Erythroblast (primary cell): Measurements from ENCODE around the gene LRRC25.
A peak's percentile ranks its signal among the peaks of the same experiment; 100 is the strongest.
"Not testable (repeated sequence)": the region's sequence is repeated elsewhere in the genome, so short reads cannot be mapped to it uniquely, and the experiment has no call there.

Experiments used
- DNase-seq, 2 experiments: peaks; one replicate each; lab custom pipeline; 2025; lab: John Stamatoyannopoulos, UW
- GATA1 ChIP-seq: IDR thresholded peaks from 2 replicates; pipeline ENCODE4 v1.6.1; 2011; ENCODE audit warnings: low read depth, mild to moderate bottlenecking, control low read depth, low read length, moderate library complexity
- POLR2A ChIP-seq: IDR thresholded peaks from 2 replicates; pipeline ENCODE4 v1.6.1; 2011; ENCODE audit warnings: mild to moderate bottlenecking, low read length

LRRC25 gene

DNA sequence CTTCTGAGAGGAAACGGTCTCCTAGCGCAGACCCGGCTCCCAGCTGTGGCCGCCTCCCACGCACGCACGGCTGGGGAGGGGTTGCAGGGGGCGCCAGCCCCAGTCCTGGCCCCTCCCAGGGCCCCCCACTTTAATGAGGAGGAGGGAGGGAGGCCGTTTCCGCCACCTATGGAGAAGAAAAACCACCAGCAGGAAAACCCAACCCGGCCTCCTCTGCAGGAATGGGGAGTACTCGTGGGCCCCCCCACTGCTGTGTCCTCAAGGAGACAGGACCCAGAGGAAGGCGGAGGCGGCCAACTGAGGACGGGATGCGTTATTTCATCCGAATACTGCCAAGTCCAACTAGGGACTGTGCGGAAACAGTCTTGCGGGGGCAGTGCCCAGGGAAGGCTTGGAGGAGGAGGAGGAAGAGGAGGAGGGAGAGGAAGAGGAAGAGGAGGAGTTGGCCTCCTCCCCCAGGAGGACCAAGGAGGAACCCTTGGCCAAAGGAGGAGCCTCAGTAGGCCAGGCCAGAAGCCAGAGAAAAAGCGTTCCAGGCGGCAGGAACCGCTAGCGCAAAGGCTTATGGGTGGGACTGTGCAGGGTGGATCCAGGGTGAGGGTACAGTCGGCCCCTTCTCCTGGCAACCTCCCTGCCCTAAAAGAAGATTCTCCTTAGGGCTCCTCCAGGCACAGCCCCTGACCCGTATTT, 17.9 kb upstream of the LRRC25 start:
- DNase-seq: no peak
- TF ChIP-seq POLR2A: no peak
- TF ChIP-seq GATA1: no peak

DNA sequence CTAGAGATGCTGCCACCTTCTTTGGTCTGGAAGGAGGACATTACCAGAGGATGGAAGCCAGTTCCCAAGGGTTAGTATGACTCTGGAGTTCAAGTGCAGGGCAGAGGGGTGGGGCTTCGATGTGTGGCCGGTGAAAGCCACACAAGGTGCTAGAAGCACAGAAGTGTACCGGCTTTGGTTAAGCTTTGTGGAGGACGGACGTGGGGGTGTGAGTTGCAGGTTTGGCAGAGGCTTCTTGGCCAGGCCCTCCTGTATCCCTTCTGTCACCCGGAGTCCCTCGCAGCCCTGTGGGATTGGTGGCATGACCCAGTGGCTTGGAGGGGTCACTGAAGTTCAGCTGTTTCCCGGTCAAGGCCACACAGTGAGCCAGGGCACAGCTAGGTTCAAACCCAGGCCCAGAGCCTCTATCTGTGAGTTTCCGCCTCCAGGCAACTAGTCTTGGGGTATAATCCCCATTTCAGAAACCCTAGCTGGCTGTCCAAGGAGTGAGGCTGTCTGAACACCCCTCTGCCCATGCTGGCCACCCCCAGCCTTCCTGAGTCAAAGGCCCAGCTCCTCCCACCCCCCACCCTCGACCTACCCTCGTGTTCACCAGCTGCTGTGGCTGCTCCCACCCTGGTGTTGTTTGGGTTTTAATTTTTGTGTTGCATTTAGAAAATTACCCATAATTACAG, 17.2 kb upstream of the LRRC25 start:
- TF ChIP-seq POLR2A: no peak
- TF ChIP-seq GATA1: no peak
- DNase-seq: no peak

- no peak for DNase-seq
- TF ChIP-seq GATA1 (no peak), POLR2A (no peak)
Observed at GRCh38 chr19:18412610-18413239, 15.3 kb upstream of the LRRC25 start.

GRCh38 chr19:18408053-18408476, 10.6 kb upstream of the LRRC25 start:
- TF ChIP-seq POLR2A: no peak
- TF ChIP-seq GATA1: no peak
- peak in 1 of 2 experiments; percentile 76 for DNase-seq

- DNase-seq: no peak
- TF ChIP-seq GATA1: no peak
- no peak for TF ChIP-seq POLR2A
Observed at GRCh38 chr19:18406749-18407148, 9.3 kb upstream of the LRRC25 start.

DNA sequence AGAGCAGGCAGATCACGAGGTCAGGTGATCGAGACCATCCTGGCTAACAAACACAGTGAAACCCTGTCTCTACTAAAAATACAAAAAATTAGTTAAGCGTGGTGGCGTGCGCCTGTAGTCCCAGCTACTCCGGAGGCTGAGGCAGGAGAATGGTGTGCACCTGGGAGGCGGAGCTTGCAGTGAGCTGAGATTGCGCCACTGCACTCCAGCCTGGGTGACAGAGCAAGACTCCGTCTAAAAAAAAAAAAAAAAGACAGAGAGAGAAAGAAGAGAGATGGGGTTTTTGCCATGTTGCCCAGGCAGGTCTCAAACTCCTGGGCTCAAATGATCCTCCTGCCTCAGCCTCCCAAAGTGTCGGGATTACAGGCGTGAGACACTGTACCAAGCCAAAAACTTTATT, 8.3 kb upstream of the LRRC25 start:
- DNase-seq: not testable (repeated sequence)

GRCh38 chr19:18402455-18403248, 5.2 kb upstream of the LRRC25 start:
- not testable (repeated sequence) for DNase-seq

DNA sequence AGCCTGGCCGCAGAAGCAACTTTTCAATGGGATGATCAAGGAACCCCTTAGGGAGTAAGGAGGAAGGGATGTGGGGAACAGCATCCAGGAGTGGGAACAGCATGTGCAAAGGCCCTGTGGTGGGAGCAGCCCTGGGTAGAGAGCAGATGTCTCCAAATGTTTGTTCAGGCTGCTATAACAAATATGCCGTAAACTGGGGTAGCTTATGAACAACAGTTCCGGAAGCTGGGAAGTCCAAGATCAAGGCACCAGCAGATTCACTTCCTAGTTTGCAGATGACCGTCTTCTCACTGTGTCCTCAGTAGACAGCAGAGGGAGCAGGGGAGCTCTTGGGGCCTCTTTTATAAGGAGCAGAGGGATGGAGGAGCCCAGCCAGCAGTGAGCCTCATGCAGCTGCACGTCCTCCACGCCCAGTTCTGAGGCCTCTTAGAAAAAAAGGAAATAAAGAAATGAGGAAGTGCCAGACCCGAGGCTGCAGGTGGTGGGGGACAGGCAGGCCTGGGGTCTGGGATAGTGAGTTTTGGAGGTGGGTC, 4.2 kb upstream of the LRRC25 start:
- DNase-seq: peak; percentile 76 to 77
- TF ChIP-seq POLR2A: no peak

GRCh38 chr19:18399008-18399407, 1.6 kb upstream of the LRRC25 start:
- TF ChIP-seq GATA1 (no peak), POLR2A (no peak)
- no peak for DNase-seq

GRCh38 chr19:18396471-18397241, 766 bp downstream of the LRRC25 start:
- no peak for DNase-seq
- no peak for TF ChIP-seq GATA1
- no peak for TF ChIP-seq POLR2A

DNA sequence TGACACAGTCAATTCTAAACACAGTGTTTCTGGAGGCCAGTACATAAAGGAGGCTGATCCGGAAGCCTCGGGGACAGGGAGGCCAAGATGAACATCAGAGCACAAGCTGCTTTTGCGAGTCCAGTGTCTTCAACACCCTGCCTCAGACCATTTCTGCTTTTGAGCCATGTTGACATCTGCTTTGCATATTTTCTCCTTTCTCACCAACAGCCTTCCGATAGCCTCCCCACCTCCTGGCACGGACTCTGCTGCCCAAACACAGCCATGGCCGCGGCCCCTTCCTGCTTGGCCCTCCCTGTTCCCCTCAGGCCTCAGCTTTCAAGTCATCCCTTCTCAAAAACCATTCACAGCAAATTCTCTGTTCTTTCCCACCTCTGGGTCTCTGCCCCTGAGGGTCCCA, 3.6 kb downstream of the LRRC25 start:
- DNase-seq: no peak
- TF ChIP-seq POLR2A (no peak), GATA1 (no peak)

DNA sequence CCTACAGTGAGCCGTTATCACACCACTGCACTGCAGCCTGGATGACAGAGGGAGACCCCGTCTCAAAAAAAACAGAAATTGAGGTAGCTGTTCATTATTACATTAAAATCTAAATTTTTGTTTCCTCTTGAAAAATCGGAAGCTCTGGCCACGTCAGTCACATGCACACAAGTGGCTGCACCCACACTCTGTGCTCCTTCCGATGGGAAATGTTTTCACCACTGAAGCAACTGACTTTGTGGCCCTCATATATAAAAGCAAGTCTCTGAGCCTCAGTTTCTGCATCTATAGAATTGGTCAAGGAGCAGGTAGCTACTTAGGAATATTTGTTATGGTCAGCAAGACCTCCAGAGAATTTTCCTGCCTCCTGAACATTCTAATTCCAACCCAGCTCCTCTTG, 4.5 kb downstream of the LRRC25 start:
- TF ChIP-seq POLR2A (no peak), GATA1 (no peak)
- no peak for DNase-seq

GRCh38 chr19:18392417-18392816, 5.0 kb downstream of the LRRC25 start:
- TF ChIP-seq POLR2A (no peak), GATA1 (no peak)
- DNase-seq: peak in 1 of 2 experiments; percentile 74

GRCh38 chr19:18391509-18392075, 5.8 kb downstream of the LRRC25 start:
- no peak for TF ChIP-seq GATA1
- no peak for TF ChIP-seq POLR2A
- DNase-seq: no peak
